PC-3 (cell line): ENCODE data around the gene GRIN2C. TPM values are rescaled to one million over a fixed set of nuclear protein-coding genes. Genes with fewer than 3 reads are reported as not detected.

Source experiments
- ATAC-seq: fragments of 200-7000 bp; cut with Tn5 transposase; 2 replicates; pipeline ENCODE4 v1.9.1; 2020; ENCODE audit warnings: mild to moderate bottlenecking, moderate library complexity
- BruUV-seq: library from RNA; stranded (reverse); fragments of 400-500 nt; replicated peaks from 2 replicates; lab custom pipeline; 2021; lab: Mats Ljungman, UMichigan
- CTCF ChIA-PET: fragments of 300-600 bp; sonication (Branson Sonifier 250); formaldehyde crosslinking; loops from one replicate; lab custom pipeline; 2022; ENCODE audit warnings: antibody characterized with exemption; lab: Charles Lee
- POLR2A ChIA-PET: fragments of 300-600 bp; sonication (Branson Sonifier 250); formaldehyde crosslinking; loops from one replicate; lab custom pipeline; 2022; ENCODE audit warnings: antibody characterized with exemption; ENCODE audit not compliant: unreplicated experiment; lab: Charles Lee
- DNase-seq: peaks from one replicate; pipeline ENCODE4 v3.0.0-alpha.2; 2015
- H2AFZ ChIP-seq: fragments of 300-600 bp; sonication (generic); 2 replicates; pipeline ENCODE4 v1.6.0; 2016; ENCODE audit warnings: antibody characterized with exemption, low read length
- H3F3A ChIP-seq: fragments of 300-600 bp; sonication (generic); one replicate; pipeline ENCODE4 v1.6.0; 2017; ENCODE audit warnings: antibody characterized with exemption, low read length, control low read depth, mild to moderate bottlenecking; ENCODE audit not compliant: unreplicated experiment
- H3K27ac ChIP-seq: fragments of 300-600 bp; sonication (generic); 2 replicates; pipeline ENCODE4 v1.5.1; 2016; ENCODE audit warnings: mild to moderate bottlenecking, low read length
- H3K27me3 ChIP-seq: fragments of 300-600 bp; sonication (generic); 2 replicates; pipeline ENCODE4 v1.6.1; 2016; ENCODE audit warnings: low read length, mixed read lengths
- H3K36me3 ChIP-seq: fragments of 300-600 bp; sonication (generic); 2 replicates; pipeline ENCODE4 v1.6.1; 2016; ENCODE audit warnings: low read depth, mixed run types, low read length, mixed read lengths
- H3K4me1 ChIP-seq: fragments of 300-600 bp; sonication (generic); 2 replicates; pipeline ENCODE4 v1.5.1; 2016; ENCODE audit warnings: low read length; ENCODE audit not compliant: insufficient read depth
- H3K4me2 ChIP-seq: fragments of 300-600 bp; sonication (generic); 2 replicates; pipeline ENCODE4 v1.6.0; 2016; ENCODE audit warnings: low read length
- H3K4me3 ChIP-seq: fragments of 300-600 bp; sonication (generic); 2 replicates; pipeline ENCODE4 v1.5.1; 2016; ENCODE audit warnings: mild to moderate bottlenecking, low read length, mixed read lengths
- H3K79me2 ChIP-seq: fragments of 300-600 bp; sonication (generic); 2 replicates; pipeline ENCODE4 v1.6.1; 2017; ENCODE audit warnings: low read length, mixed read lengths
- H3K9ac ChIP-seq: fragments of 300-600 bp; sonication (generic); 2 replicates; pipeline ENCODE4 v1.6.0; 2016; ENCODE audit warnings: mild to moderate bottlenecking, low read length
- H3K9me2 ChIP-seq: fragments of 300-600 bp; sonication (generic); replicated peaks from 2 replicates; pipeline ENCODE4 v1.6.1; 2016; ENCODE audit warnings: mixed run types, low read length, mixed read lengths
- H3K9me3 ChIP-seq: fragments of 300-600 bp; sonication (generic); 2 replicates; pipeline ENCODE4 v1.6.1; 2016; ENCODE audit warnings: low read length, mixed read lengths
- H4K20me1 ChIP-seq: fragments of 300-600 bp; sonication (generic); 2 replicates; pipeline ENCODE4 v1.6.1; 2016; ENCODE audit warnings: low read length, mixed read lengths
- EZH2 ChIP-seq: fragments of 300-600 bp; sonication (generic); IDR thresholded peaks from one replicate; pipeline ENCODE4 v1.6.1; 2017; ENCODE audit warnings: antibody characterized with exemption, mild to moderate bottlenecking, low read length; ENCODE audit not compliant: unreplicated experiment
- EZH2phosphoT487 ChIP-seq: fragments of 300-600 bp; sonication (generic); IDR thresholded peaks from 2 replicates; pipeline ENCODE4 v1.6.1; 2018; ENCODE audit warnings: mild to moderate bottlenecking, antibody characterized with exemption, low read length, borderline replicate concordance
- intact Hi-C: fragments of 100-400 bp; cut with micrococcal nuclease; formaldehyde crosslinking; loops from 2 replicates; pipeline ENCODE4 v1.9.0; 2023
- total RNA-seq: library from RNA; depleted of rRNA; stranded (reverse); fragments of >200 nt; gene quantifications from 2 replicates; pipeline ENCODE4 v1.2.3, GENCODE V29; 2014; rRNA removed
- TF ChIP-seq, protein P1 (sequence below): fragments of 300-600 bp; sonication (generic); conservative IDR thresholded peaks from 2 replicates; pipeline ENCODE4 v1.5.1; 2017; ENCODE audit warnings: antibody characterized with exemption, low read depth, mild to moderate bottlenecking, low read length

GRIN2C gene
- total RNA-seq, 1 experiment from 2014 or later = 0.04 TPM

DNA sequence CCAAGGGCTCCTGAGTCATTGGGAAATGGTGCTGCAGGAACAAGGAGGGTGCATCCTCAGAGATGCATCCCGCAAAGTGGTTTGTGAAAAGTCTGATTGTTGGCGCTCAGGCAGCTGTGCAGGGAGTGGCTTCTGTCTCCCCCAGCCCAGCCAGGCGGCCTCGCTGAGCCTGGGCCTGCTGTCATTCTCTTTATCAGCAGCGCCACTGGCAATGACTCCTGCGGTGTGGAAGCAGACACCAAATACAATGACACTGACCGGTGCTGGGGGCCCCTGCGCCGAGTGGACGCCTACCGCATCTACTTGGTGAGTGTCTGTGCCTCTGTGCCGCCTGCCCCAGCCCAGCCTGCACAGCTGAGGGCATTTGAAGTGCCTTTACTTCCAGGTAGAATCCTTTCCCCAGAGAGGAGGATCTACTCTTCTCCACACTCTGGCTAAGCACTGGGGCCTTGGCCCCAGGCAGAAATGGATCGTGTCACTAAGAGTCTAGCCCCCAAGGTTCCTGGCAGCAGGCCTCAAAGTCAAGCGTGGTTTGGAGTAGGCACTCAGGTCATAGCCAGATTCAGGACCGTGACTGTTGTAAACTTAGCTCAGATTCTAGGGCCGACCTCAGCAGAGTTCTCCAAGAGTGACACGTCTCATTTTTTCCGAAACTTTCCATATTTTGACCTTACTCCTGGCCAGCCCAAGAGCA, 64.2 kb downstream of the GRIN2C start:
- no peak overlapping the region for H3K27ac ChIP-seq
- no peak overlapping the region for H3K4me3 ChIP-seq
- no peaks in the 10 kb centered on the region for H3K9me3 ChIP-seq
- no peaks in the 10 kb centered on the region for H3K9me2 ChIP-seq
- H4K20me1 ChIP-seq = no peaks in the 10 kb centered on the region
- peaks cover 14% of the 10 kb centered on the region; the same call in 1 of the 2 replicates for H3K36me3 ChIP-seq
- no peak for ATAC-seq
- ChIA-PET POLR2A (no interaction called here), CTCF (no interaction called here)
- H3K9ac ChIP-seq = no peak overlapping the region
- H3K4me1 ChIP-seq = no peaks in the 10 kb centered on the region
- H3K27me3 ChIP-seq = no peaks in the 10 kb centered on the region
- no peaks in the 10 kb centered on the region for H3F3A ChIP-seq
- TF ChIP-seq EZH2 = no peak
- TF ChIP-seq, protein P1, sequence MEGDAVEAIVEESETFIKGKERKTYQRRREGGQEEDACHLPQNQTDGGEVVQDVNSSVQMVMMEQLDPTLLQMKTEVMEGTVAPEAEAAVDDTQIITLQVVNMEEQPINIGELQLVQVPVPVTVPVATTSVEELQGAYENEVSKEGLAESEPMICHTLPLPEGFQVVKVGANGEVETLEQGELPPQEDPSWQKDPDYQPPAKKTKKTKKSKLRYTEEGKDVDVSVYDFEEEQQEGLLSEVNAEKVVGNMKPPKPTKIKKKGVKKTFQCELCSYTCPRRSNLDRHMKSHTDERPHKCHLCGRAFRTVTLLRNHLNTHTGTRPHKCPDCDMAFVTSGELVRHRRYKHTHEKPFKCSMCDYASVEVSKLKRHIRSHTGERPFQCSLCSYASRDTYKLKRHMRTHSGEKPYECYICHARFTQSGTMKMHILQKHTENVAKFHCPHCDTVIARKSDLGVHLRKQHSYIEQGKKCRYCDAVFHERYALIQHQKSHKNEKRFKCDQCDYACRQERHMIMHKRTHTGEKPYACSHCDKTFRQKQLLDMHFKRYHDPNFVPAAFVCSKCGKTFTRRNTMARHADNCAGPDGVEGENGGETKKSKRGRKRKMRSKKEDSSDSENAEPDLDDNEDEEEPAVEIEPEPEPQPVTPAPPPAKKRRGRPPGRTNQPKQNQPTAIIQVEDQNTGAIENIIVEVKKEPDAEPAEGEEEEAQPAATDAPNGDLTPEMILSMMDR = no peak
- TF ChIP-seq EZH2phosphoT487 = no peak
- no peaks in the 10 kb centered on the region for H3K79me2 ChIP-seq
- H3K4me2 ChIP-seq = no peak overlapping the region
- intact Hi-C loops = no loop called here
- BruUV-seq = no TSS peak
- no peak overlapping the region for H2AFZ ChIP-seq
- DNase-seq = no peak

DNA sequence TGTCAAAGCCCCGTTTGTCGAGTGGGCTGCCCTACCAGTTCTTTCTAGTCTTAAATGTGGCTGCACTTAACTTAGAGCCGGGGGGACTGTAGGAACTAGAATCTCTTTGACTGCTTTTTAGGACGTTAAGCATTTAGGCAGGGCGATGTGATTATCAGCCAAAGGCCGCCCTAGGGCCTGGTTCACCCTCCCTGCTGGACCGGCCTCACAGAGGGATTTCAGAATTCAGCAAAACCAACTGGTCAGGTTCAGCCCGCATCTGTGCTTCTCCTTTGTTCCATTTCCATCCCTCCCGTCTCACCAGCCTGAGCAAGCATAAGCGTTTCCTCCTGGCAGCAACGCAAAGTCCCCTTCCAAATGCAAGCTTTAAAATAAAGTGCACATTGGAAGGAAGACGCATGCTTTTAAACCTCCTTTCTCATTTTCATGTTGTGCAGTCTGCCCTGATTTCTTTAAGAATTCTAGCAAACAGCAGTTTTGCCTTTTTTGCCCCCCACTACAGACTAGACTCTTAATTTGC, 67.0 kb downstream of the GRIN2C start:
- Histone ChIP-seq H3K4me3 (no peak overlapping the region), H2AFZ (no peak overlapping the region), H3K27ac (no peak overlapping the region), H3F3A (no peaks in the 10 kb centered on the region), H3K9me3 (no peaks in the 10 kb centered on the region), H3K9me2 (no peaks in the 10 kb centered on the region), H3K4me1 (no peaks in the 10 kb centered on the region), H3K79me2 (no peaks in the 10 kb centered on the region), H4K20me1 (no peaks in the 10 kb centered on the region), H3K27me3 (no peaks in the 10 kb centered on the region), H3K9ac (no peak overlapping the region), H3K4me2 (no peak overlapping the region), H3K36me3 (peaks cover 14% of the 10 kb centered on the region; the same call in 1 of the 2 replicates)
- intact Hi-C loops = no loop called here
- CTCF ChIA-PET = no interaction called here
- DNase-seq (no peak), ATAC-seq (no peak)
- BruUV-seq = no TSS peak
- TF ChIP-seq, protein P1 = no peak
- TF ChIP-seq EZH2phosphoT487 = no peak
- no peak for TF ChIP-seq EZH2
- POLR2A ChIA-PET = no interaction called here

Other genes starting within 250 kb of the GRIN2C start
- not detected in 2 replicates for gene CD300E, start 236.1 kb downstream of the GRIN2C start, total RNA-seq
- gene CD300LF, start 147.0 kb downstream of the GRIN2C start, total RNA-seq = not detected in 2 replicates
- 0.17 and 0.66 TPM in 2 replicates for gene RAB37, start 122.6 kb downstream of the GRIN2C start, total RNA-seq
- 75.0 and 116 TPM in 2 replicates for gene NHERF1, start 111.3 kb downstream of the GRIN2C start, total RNA-seq
- gene NAT9, start 83.5 kb downstream of the GRIN2C start, total RNA-seq = 47.2 and 55.4 TPM in 2 replicates
- gene FDXR, start 13.1 kb upstream of the GRIN2C start, total RNA-seq = 28.1 and 44.5 TPM in 2 replicates
- not detected in 2 replicates for gene FADS6, start 33.7 kb upstream of the GRIN2C start, total RNA-seq
- gene USH1G, start 63.4 kb upstream of the GRIN2C start, total RNA-seq = 0.04 TPM in 1 of 2 replicates, not detected in the other
- gene OTOP2, start 64.4 kb upstream of the GRIN2C start, total RNA-seq = not detected in 2 replicates
- gene OTOP3, start 76.0 kb upstream of the GRIN2C start, total RNA-seq = not detected in 2 replicates
- gene HID1, start 112.9 kb upstream of the GRIN2C start, total RNA-seq = 40.6 and 51.0 TPM in 2 replicates
- 35.8 and 50.9 TPM in 2 replicates for gene CDR2L, start 127.7 kb upstream of the GRIN2C start, total RNA-seq
- 151 and 195 TPM in 2 replicates for gene MRPL58, start 152.8 kb upstream of the GRIN2C start, total RNA-seq
- 361 and 374 TPM in 2 replicates for gene ATP5PD, start 187.1 kb upstream of the GRIN2C start, total RNA-seq
- gene KCTD2, start 187.3 kb upstream of the GRIN2C start, total RNA-seq = 23.8 and 28.0 TPM in 2 replicates
- gene SLC16A5, start 228.1 kb upstream of the GRIN2C start, total RNA-seq = 1.2 and 1.6 TPM in 2 replicates